SIG-M5 (cell line): ENCODE results near the gene MSH2.
"Not testable (repeated sequence)": the region's sequence is repeated elsewhere in the genome, so short reads cannot be mapped to it uniquely, and the experiment has no call there.

Experiments used
- DNase-seq: peaks from one replicate; lab custom pipeline; 2025; lab: John Stamatoyannopoulos, UW

MSH2 gene

GRCh38 chr2:47402805-47403608 lies at the start of gene MSH2:
Gene MSH2, plus strand, starts transcription at chr2:47403156. Its CDS starts 36 bp downstream, at chr2:47403192.
- peak; percentile 81 for DNase-seq

GRCh38 chr2:47354013-47354847 lies 48.7 kb upstream of the MSH2 start:
- no peak for DNase-seq

GRCh38 chr2:47354848-47355204 lies 48.1 kb upstream of the MSH2 start:
- DNase-seq, result no peak

DNA sequence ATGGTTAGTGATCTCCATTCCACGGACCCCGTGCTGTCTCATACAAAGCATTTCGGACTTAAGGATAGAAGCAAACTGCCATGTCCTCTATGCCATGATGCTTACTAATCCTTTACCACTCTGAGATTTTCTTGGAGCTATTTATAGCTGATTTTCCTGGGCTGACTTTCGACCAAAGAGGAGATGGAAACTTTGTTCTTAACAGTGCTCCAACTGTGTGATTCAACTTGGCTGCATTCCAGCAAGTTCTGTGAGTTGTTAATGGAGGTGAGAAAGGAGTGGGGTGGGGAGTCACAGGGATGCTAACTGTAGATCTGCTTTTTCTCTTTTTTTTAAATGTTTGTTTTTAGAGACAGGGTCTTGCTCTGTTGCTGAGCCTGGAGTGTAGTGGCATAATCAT lies 45.5 kb upstream of the MSH2 start:
- no peak for DNase-seq

GRCh38 chr2:47359375-47359868 lies 43.5 kb upstream of the MSH2 start:
- no peak for DNase-seq

DNA sequence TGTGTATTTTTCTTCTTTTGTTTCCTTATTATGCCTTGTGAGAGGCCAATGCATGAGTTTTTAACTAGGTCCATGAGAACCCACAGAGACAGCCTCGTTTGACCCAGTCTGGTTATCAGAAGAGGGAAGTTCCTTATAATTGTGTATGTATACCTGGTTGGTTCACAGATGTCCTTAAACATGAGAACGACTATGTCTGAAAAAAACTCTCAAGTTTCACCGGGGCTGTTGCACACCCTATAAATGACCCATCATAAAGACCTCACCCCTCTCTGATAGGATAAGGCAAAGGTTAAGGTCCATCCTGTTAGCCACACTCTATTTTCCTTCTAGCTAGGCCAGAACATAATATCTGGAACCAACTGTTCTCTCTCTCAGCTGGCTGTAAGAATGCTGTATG lies 42.7 kb upstream of the MSH2 start:
- DNase-seq, result no peak

GRCh38 chr2:47360927-47361326 lies 42.0 kb upstream of the MSH2 start:
- no peak for DNase-seq

GRCh38 chr2:47361505-47362229 lies 41.3 kb upstream of the MSH2 start:
- not testable (repeated sequence) for DNase-seq

- DNase-seq, result no peak
Measured at GRCh38 chr2:47373747-47374146, 29.2 kb upstream of the MSH2 start.

- DNase-seq, result no peak
Measured at GRCh38 chr2:47375307-47375706, 27.6 kb upstream of the MSH2 start.

GRCh38 chr2:47379384-47379783 lies 23.6 kb upstream of the MSH2 start:
- no peak for DNase-seq

DNA sequence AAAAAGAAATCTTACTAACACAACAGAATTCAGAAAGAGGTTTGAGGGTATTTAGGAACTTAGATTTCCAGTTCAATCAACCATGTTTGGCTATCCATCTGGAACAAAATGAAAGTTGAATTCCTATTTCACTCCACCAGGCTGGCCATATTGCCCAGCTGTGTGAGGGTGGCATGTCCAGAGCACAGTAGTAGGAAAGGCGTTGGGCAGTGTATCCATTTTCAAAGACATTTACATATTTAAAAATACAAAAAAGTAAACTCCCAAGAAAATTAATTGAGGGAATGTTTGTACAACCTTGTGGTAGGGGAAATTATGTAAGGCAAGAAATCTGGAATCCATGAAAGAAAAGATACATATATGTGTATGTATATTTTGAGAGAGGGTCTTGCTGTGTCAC lies 21.5 kb upstream of the MSH2 start:
- no peak for DNase-seq

GRCh38 chr2:47386551-47386950 lies 16.4 kb upstream of the MSH2 start:
- DNase-seq, result no peak

DNA sequence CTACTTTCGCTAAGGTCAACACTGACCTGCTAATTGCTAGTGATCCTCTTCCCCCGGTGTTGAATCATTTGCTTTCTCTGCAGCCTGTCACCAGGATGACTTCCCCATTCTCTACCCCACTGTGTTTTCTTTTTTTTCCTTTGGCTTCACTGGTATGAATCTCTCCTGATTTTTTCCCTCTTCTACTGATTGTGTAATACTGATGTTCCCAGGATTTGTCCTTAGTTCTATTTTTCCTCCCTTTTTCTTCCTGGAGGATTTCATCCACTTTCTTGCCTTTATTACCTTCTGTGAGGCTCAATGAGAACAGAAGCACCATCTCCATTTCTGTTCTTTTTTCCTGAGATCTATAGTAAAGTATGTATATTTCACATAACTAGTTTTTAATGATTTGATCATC lies 14.1 kb upstream of the MSH2 start:
- no peak for DNase-seq

GRCh38 chr2:47389692-47390091 lies 13.3 kb upstream of the MSH2 start:
- no peak for DNase-seq

GRCh38 chr2:47401789-47402554 lies 984 bp upstream of the MSH2 start:
- no peak for DNase-seq

- DNase-seq, result no peak
Measured at GRCh38 chr2:47402555-47402804, 476 bp upstream of the MSH2 start.

GRCh38 chr2:47403609-47404193 lies 745 bp downstream of the MSH2 start:
- no peak for DNase-seq

DNA sequence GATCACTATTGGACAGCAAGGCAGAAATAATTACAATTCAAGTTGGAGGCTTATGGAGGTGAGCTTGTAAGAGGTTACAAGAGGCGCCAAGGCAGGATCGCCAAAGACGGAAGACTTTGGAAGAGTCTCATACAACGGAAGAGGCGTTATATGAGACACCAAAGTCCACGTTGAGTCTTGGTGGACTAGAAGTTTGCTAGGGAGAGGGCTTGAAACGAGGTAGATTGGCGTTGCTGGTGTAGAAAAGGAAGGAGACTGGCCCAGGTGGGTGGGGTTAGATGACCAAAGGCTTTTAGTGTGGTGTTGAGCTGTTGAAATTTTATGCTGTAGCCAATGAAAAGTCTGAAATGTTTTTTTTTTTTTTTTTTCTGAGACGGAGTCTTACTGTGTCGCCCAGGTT lies 1.4 kb downstream of the MSH2 start:
- no peak for DNase-seq

DNA sequence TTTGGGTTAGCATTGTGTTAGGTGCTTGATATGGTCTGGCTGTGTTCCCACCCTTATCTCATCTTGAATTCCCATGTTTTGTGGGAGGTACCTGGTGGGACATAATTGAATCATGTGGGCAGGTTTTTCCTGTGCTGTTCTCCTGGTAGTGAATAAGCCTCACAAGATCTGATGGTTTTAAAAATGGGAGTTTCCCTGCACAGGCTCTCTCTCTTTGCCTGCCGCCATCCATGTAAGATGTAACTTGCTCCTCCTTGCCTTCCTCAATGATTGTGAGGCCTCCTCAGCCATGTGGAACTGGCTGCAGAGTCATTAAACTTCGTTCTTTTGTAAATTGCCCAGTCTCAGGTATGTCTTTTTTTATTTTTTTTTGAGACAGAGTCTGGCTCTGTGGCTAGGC lies 2.8 kb downstream of the MSH2 start:
- DNase-seq, result no peak

DNA sequence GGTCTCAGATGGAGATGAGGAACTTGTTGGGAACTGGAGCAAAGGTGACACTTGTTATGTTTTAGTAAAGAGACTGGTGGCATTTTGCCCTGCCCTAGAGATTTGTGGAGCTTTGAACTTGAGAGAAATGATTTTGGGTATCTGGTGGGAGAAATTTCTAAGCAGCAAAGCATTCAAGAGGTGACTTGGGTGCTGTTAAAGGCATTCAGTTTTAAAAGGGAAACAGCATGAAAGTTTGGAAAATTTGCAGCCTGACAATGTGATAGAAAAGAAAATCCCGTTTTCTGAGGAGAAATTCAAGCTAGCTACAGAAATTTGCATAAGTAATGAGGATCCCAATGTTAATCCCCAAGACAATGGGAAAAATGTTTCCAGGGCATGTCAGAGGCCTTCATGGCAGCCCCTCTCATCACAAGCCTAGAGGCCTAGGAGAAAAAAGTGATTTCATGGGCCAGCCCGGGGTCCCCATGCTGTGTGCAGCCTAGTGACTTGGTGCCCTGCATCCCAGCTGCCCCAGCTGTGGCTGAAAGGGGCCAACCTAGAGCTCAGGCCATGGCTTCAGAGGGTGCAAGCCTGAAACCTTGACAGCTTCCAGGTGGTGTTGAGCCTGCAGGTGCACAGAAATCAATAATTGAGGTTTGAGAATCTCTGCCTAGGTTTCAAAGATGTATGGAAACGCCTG lies 3.8 kb downstream of the MSH2 start:
- DNase-seq, result not testable (repeated sequence)
